ENCODE data around the gene PTPRM.

Gene PTPRM

DNA sequence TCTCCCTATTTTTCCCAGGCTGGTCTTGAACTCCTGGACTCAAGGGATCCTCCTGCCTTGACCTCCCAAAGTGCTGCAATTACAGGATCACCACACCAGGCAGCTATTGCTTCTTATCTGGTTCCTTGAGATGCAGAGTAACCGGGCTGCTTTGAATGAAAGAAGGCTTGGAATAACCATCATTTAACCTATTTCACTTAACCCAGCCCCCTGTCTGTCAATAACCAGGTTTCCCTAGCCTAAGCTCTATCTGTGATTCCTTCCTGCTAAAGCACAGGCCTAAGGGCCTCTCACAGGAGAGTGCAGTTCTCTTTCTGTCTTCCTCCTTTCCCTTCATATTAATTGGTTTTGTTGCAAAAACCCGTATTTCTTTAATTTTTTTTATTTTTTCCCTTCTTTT lies 648.6 kb downstream of the PTPRM start:
- DNase-seq: no peak

DNA sequence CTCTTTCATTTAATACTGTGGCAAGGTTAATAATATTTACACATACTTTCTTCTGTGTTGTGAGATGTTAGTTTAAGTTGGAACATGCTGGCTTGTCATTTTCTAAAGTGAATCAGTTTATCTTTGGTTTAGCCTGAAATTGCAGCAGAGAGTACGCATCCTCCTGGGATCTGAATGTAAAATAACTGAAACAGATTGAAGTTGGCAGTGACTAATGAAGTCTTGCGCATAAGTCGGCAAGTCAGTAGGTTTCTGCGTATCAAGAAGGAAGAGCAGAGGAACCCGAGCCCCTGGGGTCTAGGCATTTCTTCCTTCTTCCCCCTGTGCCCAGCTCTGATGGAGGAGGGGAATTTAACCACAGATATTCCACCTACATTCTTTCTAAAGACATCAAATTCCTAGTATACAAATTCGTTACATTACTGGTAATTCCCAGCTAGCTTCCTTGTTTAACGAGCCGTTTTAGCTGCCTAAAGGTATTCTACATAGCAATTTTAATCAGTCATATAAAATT lies 650.0 kb downstream of the PTPRM start:
- DNase-seq: no peak

DNA sequence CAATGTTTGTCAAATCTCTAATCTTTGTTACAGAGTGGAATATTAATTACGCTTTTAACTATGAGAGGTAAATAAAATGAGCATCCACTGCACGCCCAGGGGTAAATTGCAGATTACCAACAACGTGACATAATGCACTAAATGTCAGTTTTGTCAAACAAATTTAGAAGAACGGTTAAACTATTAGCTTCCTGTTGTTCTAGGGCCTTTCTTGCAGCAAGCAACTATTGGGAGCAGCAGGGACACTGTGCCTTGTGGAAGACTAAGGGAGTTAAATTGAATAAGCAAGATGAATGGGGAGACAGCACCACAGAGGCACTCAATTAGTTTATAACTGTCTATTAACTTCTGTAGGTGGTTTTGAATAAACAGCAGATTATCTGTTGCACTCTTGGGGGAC lies 651.1 kb downstream of the PTPRM start:
- DNase-seq: peak; percentile 39

DNA sequence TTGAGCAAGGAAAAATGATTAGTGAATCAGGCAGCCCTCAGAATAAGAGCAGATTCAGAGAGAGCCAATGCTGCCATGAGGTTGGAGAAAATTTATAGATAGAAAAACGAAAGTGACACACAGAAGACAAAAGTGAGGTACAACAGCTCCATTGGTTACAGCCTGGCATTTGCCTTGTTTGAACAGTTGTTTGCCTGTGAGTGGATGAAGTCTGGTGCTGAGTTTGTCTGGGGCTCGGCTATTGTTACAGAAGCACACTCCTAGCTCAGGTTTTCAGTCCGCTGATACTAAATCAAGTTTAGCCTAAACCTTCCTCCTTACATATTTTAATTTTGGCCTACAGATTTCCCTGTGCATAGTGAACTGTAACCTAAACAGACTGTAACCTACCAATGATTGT lies 654.3 kb downstream of the PTPRM start:
- no peak for DNase-seq

DNA sequence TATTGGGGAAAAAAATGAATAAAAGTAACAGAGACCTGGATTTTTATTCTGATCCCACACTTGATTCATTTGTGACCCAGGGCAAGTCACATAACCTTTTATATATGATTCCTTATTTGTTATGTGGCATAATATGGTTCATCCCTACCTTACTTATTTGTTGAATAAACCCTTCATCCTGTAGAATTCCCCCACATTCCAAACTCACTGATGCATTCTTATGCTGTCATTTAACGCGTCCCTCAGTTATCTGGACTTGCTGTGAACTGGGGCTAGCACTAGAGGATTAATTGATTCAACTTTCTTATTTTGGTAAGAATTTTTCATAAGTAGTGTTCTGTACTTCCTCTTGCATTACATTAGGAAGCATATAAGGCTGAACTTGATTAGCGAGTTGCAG lies 657.5 kb downstream of the PTPRM start:
- no peak for DNase-seq

DNA sequence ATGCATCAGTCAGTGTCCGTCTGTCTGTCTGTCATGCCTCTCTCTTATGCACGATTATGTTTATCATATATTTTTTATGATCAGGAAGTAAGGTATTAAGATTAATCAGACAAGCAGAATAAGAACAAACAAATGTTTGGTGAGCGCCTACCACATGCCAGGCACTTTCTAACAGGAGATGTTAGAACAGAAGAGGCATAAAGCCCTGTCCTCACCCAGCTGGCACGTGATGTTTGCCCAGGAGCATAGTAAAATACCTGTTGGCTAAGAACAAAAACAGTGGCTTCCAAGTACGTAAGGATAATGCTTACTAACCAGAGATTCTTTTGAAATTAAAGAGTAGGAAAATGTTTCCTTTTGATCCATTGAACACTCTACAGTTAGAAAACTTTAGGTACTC lies 661.9 kb downstream of the PTPRM start:
- no peak for DNase-seq

DNA sequence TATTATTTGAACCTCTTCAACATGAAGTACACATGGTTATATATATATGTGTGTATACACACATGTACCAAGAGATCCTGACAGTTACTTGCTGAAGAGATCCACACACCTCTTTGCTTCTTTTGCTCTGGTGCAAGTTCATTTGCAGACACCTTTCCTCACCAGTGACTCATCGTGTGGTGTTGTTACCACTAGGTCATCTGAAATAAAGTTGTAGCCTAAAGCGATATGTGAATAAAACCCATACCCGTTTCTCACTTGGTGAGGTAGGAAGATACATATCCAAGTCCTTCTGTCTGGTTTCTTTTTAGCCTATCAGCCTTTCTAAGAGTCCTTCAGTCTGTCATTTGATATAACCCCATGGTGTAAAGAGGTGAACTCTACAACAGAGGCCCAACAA lies 662.7 kb downstream of the PTPRM start:
- no peak for DNase-seq

DNA sequence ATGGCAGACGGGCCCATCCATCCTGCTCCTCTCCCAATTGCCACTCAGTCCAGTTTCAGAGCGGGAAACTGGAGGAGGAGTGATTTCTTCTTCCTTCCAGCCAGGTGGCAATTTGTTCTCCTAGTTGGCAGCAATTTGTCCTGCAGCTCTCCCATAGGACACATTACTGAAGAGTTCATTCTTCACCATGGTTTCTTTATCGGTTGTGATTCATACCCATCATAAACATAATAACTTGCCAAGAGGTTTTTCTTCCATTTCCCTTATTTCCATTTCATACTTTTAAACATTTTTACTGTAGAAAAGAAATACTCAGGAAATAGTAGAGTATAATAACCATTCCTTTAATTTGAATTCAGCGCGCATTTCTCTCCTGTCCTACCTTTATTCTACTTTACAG lies 664.2 kb downstream of the PTPRM start:
- DNase-seq: no peak

DNA sequence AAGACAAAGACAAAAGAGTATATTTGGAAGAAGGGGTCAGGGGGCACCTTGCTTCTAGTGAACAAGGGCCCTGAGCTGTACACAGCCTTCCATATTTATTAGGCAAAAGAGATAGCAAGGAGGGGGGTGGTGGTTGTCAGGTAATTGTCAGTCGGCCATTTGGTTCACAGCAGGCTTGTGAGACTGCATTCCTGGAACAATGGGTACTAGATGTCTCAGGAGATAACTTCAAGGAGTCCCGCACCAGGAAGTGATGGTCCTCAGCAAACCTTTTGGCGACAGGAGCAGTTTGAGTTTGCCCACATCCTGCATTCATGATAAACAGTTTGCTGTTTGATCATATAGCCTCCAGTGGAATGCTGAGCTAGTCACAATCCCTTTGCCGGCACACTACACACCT lies 665.7 kb downstream of the PTPRM start:
- no peak for DNase-seq

DNA sequence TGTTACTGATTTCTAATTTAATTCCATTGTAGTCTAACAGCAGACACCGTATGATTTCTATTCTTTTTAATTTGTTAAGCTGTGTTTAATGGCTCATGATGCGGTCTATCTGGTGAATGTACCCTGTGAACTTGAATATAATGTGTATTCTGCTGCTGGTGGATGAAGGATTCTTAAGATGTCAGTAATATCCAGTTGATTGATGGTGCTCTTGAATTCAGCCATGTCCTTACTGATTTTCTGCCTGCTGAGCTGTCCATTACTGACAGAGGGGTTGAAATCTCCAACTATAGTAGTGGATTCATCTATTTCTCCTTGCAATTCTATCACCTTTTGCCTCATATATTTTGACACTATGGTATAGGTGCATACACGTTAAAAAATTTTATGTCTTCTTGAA lies 668.8 kb downstream of the PTPRM start:
- no peak for DNase-seq

DNA sequence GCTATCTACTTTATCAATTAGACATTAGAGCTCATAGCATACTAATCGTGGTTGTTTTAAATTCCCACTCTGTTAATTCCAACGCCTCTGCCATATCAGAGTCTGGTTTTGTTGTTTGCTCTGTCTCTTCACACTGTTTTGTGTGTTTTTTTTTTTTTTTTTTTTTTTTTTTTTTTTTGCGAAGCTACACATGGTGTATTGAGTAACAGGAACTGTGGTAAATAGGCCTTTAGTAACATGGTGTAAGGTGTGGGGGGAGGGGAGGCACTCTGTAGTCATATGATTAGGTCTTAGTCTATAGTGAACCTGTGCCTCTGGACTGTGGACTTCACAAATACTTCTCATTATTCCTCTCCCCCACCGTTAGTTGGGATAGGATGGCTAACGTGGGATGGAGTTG lies 671.4 kb downstream of the PTPRM start:
- no peak for DNase-seq

DNA sequence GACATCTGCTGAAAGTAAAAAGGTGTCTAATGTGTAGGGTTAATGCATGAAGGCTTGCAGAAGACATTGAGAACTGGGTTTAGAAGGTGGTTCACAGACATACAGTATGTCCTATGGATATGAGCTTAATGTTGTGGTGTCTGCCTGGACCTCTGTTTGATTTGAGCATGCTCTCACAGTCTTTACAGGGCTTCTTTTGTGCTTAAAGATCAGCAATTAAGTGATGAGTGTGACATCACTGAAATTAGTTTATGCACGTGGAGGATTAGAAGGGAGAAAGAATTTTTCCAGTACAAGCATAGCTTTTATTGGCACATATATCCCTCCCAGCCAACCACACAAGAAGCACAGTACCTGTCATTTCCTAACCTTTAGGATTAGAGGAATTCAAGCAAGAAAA lies 674.6 kb downstream of the PTPRM start:
- no peak for DNase-seq

DNA sequence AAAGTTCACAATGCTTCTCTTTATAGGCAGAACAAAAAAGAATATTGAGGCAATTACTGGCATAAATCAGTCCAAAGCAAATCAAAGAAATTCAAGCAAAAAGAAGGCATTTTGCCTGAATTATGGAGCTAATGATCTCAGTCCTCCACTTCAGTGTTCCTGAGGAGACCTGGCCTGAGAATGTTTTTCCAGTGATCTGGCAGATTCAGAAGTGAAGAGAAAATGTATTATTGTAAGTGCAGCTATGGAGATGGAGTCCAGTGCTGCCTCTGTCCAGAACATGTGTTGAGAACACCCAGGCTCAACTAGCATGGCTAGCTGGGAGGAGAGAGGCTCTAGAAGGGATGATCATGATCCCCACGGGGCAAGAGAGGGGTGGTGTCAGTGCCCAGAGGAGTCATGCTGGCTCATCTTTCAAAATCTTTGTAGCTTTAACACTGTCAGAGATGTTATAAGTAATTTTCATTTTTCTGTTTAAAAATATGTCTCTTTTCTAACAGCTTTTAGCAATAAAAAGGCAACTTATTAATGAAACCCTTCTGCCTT lies 675.1 kb downstream of the PTPRM start:
- no peak for DNase-seq

DNA sequence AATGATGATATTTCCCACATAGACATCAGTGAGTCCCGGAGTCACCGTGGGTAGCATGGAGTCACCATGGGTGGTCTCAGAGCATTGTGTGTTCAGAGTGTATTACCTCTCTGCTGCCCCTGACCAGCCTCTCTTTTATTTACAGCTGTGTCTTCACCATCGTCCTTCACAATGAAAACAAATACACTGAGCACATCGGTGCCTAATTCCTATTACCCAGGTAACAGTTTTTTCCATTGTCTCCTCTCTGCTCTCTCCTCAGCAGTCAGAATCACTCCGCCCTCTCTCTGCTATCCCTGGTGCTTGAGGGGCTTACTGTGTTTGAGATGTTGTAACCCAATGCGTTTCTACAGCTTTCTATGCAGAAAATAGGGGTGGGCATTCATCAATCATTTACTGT lies 680.6 kb downstream of the PTPRM start:
- DNase-seq: no peak

DNA sequence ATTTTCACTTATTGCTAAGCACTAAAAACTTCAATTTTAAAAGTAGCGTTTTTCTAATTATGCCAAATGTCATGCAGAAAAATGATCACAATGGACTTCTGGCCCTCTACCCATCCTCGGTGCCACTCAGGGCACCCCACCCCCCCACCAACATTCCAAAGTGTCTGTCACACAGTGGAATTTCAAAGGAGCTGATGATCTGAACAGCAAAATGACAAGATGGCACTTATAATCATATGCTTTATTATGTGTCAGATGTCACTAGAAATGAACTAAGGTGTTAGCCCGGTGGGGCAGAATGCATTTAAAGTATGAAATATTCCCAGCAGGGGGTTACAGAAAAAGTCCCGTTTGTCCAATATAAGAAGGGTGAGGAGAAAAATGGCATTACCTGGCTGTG lies 681.5 kb downstream of the PTPRM start:
- DNase-seq: no peak

DNA sequence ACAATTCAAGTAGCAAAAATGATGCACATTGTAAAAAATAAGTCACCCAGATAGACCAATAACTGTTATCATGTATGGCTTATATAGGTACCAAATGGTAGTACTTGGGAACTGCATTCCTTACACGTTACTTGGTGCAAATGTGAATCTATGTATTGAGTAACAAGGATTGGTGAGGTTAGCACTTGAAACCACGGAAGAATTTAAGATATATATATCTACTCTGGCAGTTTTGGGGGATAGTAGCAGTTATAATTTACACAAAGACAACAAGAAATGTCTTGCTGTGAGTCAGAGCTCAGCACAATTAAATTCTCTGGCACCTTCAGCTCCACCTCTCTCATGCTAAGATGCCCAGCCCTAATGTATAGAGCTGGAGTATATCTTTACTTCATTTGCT lies 682.7 kb downstream of the PTPRM start:
- DNase-seq: no peak

DNA sequence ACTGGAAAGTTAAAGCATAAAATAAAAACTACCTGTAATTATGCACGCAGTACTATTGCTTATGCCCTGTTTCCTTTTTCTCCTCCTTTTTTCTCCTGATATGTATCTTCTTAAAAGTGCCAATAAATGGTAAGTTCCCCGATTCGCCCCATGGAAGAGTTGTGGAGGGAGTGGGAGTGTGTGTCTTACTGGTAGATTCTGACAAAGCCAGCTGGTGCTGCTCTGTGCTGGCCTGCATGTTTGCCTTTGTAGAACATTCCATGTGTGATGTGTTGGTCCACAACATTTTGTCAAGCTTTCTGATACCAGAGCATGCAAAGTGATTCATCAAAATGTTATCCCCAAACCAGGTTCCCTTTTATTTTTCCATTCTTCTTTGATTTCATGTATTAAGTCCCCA lies 685.3 kb downstream of the PTPRM start:
- no peak for DNase-seq

DNA sequence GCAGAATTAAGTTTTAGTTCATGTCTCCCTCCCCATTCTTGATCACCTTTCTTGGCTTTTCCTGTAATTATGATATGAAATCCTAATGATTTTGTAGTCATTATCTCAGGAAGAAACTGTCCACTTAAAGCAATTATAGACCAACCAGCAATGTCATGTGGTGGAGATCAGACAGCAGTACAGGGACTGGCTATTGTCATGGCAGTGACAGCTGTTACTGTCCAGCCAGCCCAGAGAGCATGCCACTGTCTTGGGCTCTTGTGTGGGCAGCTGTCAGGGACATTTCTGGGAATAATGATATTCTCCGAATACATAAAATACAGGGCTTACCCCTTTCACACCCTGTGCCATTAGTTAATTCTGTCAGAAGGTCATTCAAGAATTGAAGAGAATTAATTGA lies 686.8 kb downstream of the PTPRM start:
- DNase-seq: no peak

DNA sequence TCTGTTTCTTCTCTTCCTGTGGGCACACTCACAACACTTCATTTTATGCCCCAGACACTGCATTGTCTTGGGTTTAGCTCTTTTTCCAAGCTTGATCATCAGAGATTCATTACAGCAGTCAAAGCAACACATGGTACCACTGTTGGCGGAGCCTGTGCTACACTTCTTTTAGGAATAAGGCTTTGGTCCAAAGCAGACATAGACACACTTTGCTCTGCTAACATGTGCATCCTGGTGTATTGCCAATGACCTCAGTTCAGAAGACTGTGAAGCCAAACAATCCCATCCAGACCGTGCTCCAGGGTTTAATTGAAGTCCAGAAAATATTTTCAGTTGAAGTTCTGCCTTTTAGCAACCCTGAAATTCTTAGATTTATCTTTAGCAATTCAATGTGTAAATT lies 687.5 kb downstream of the PTPRM start:
- no peak for DNase-seq

DNA sequence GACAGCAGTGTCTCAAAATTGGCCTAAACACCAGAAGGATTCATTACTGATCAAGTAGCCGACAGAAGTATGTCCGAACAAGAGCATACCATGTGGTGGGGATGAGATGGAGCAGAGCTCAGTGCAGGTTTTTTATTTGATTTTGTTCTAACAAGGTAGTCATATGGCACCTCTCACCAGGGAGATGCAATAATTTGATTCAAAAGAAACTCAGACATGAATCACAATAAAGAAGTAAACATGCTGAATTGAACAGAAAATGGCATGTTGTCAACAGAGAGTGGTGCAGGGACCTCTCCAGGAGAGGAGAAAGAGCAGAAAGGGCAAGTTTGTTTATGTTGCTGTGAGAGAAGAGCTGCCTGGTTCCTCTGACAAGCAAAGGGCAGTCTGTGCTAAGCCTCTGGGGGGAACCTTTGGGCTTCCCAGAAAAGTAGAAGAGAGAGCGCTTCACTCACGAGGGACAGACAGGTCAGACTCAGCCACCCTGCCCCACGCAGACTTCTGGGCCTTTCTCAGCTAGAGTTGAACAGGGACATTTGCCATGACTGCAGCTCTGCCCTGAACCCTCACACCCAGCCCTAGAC lies 690.8 kb downstream of the PTPRM start:
- no peak for DNase-seq

DNA sequence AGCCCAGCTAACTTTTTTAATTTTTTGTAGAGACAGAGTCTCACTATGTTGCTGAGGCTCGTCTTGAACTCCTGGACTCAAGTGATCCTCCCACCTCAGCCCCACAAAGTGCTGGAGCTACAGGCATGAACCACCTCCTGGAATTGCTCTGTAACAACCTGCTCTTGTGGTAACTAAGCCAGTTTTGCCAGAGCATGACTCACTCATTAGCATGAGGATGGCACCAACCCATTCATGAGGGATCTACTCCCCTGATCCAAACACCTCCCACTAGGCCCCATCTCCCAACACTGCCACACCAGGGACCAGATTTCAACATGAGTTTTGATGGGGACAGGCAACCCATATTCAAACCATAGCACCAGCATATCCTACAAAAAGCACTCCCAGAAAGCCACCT lies 693.2 kb downstream of the PTPRM start:
- DNase-seq: no peak

DNA sequence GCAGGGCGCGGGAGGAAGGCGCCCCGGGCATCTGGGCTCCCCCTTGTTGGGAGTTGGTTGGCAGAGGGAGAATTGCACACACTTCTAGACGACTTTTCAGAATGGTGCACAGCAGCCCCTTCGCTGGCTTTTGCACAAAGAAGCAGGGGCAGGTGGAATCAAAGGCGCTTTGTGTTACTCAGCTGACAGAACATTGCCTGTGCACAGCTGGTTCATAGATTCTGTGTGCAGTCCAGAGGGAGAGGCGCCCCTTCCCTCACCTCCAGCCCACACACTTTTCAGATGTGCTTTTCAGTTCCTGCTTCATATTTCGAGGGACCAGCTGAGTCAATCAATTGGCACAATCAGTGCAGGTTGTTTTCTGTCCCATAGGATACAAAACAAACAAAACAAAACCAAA lies 693.7 kb downstream of the PTPRM start:
- DNase-seq: no peak

DNA sequence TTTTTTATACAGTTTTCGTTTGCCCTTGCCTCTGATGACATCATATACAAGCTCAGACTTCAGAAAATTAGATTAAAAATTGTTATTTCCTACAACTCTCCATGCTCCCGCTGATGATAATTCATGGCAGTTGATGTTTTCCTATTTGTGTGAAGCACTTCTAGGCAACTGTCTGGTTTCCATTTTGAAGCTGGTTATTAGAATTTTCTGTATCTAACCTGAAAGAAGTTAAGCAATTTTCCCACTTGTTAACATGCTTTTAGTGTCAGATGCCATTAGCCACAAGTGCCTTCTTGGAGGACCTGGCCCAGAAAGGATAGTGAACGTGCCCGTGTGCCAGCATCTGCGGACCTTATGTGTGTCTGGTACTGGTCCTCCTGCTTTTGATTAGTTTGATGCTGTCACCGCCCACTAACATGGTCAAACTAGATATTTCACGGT lies 694.6 kb downstream of the PTPRM start:
- no peak for DNase-seq

DNA sequence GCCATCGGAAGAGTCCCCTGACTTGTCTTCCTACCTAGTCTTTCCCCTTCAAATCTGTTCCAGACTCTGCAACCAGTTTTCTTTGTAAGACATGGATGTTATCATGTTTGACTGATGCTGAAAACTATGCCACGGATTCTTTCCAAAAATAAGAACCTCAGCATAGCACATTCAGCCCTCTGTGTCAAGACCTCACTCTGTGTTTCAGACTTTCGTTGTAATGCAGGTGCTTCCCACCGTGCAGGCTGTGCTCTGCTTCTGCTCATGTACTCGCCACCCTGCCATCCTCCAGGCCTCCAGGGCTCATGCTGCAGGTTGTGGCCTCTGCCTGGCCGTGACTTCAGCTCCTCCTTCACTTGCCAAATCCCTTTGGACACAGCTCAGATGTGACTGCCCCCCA lies 695.1 kb downstream of the PTPRM start:
- no peak for DNase-seq

DNA sequence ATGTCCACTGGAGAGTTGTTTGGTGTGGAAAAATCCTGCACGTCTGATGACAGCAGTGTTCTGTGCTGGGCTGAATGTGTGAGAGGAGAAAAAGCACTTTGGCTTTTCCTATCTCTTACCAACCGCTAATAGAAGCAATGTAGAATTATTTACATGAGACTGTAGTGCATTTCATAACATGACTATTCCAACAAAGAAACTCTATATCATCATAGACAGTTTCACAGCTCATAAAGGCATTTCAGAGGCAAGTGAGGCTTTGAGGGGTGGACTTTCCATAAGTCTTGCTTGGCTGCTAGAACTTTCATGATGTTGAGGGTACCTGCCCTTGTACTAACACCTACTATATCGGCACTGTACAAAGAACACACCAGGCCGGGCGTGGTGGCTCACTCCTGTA lies 697.0 kb downstream of the PTPRM start:
- no peak for DNase-seq
